Measurements from ENCODE around the gene RGMA.

The RGMA gene

GRCh38 chr15:93025625-93025982 lies 63.4 kb downstream of the RGMA start:
- Histone ChIP-seq H3K27me3 (replicated peaks; ENCODE audit: control insufficient read depth, insufficient read depth, low read length) (no peaks in the 10 kb centered on the region), H3K36me3 (ENCODE audit: control insufficient read depth, insufficient read depth, low read length) (peaks cover 32% of the 10 kb centered on the region), H3K4me3 (replicated peaks; ENCODE audit: low read depth, low read length) (no peak overlapping the region)
- TF ChIP-seq CTCF (IDR thresholded peaks at IDR 0.05; ENCODE audit: insufficient read depth, low read length, poor library complexity, severe bottlenecking) = no peak
- DNase-seq (ENCODE audit: extremely low read depth, insufficient read length) = no peak

- H3K36me3 ChIP-seq (ENCODE audit: control insufficient read depth, insufficient read depth, low read length) = peaks cover 38% of the 10 kb centered on the region
- no peak for DNase-seq (ENCODE audit: extremely low read depth, insufficient read length)
- H3K27me3 ChIP-seq (replicated peaks; ENCODE audit: control insufficient read depth, insufficient read depth, low read length) = no peaks in the 10 kb centered on the region
- no peak for TF ChIP-seq CTCF (IDR thresholded peaks at IDR 0.05; ENCODE audit: insufficient read depth, low read length, poor library complexity, severe bottlenecking)
- H3K4me3 ChIP-seq (replicated peaks; ENCODE audit: low read depth, low read length) = no peak overlapping the region
These were observed 64.0 kb downstream of the RGMA start for GRCh38 chr15:93024716-93025624.

- TF ChIP-seq CTCF (IDR thresholded peaks at IDR 0.05; ENCODE audit: insufficient read depth, low read length, poor library complexity, severe bottlenecking) = no peak
- Histone ChIP-seq H3K4me3 (replicated peaks; ENCODE audit: low read depth, low read length) (no peak overlapping the region), H3K36me3 (ENCODE audit: control insufficient read depth, insufficient read depth, low read length) (peaks cover 42% of the 10 kb centered on the region), H3K27me3 (replicated peaks; ENCODE audit: control insufficient read depth, insufficient read depth, low read length) (no peaks in the 10 kb centered on the region)
- DNase-seq (ENCODE audit: extremely low read depth, insufficient read length) = no peak
These were observed 64.7 kb downstream of the RGMA start for GRCh38 chr15:93024293-93024692.

- no peak for DNase-seq (ENCODE audit: extremely low read depth, insufficient read length)
- Histone ChIP-seq H3K36me3 (ENCODE audit: control insufficient read depth, insufficient read depth, low read length) (peaks cover 41% of the 10 kb centered on the region), H3K27me3 (replicated peaks; ENCODE audit: control insufficient read depth, insufficient read depth, low read length) (no peaks in the 10 kb centered on the region), H3K4me3 (replicated peaks; ENCODE audit: low read depth, low read length) (no peak overlapping the region)
- TF ChIP-seq CTCF (IDR thresholded peaks at IDR 0.05; ENCODE audit: insufficient read depth, low read length, poor library complexity, severe bottlenecking) = no peak
These were observed 67.8 kb downstream of the RGMA start for GRCh38 chr15:93020976-93021772.

GRCh38 chr15:93019971-93020370 lies 69.0 kb downstream of the RGMA start:
- no peak for DNase-seq (ENCODE audit: extremely low read depth, insufficient read length)
- peaks cover 39% of the 10 kb centered on the region for H3K36me3 ChIP-seq (ENCODE audit: control insufficient read depth, insufficient read depth, low read length)
- TF ChIP-seq CTCF (IDR thresholded peaks at IDR 0.05; ENCODE audit: insufficient read depth, low read length, poor library complexity, severe bottlenecking) = no peak

More at GRCh38 chr15:93019971-93020370, 69.0 kb downstream of the RGMA start:
- no peak overlapping the region for H3K4me3 ChIP-seq (replicated peaks; ENCODE audit: low read depth, low read length)
- H3K27me3 ChIP-seq (replicated peaks; ENCODE audit: control insufficient read depth, insufficient read depth, low read length) = no peaks in the 10 kb centered on the region
